OCI-LY3 (cell line): ENCODE results near the gene KLHL29.

Source experiments
- H2AFZ ChIP-seq: fragments of 200-600, 300-600 bp; shearing (Covaris generic); 2 replicates; pipeline ENCODE4 v1.6.0; 2014; ENCODE audit warnings: antibody characterized with exemption, low read depth, low read length
- H3K27ac ChIP-seq: fragments of 200-600, 300-600 bp; sonication (generic); 2 replicates; pipeline ENCODE4 v1.5.1; 2014; ENCODE audit warnings: mild to moderate bottlenecking, low read length, moderate library complexity, mixed read lengths
- H3K27me3 ChIP-seq: fragments of 200-600, 300-600 bp; sonication (generic); 2 replicates; pipeline ENCODE4 v1.6.1; 2014; ENCODE audit warnings: low read depth, low read length, mixed read lengths
- H3K36me3 ChIP-seq: fragments of 200-600, 300-600 bp; sonication (generic); replicated peaks from 2 replicates; pipeline ENCODE3; 2014; ENCODE audit warnings: low read depth, low read length, mixed read lengths
- H3K4me1 ChIP-seq: fragments of 300-600, 200-600 bp; sonication (generic); 2 replicates; pipeline ENCODE4 v1.6.1; 2014; ENCODE audit warnings: low read length, mixed read lengths
- H3K4me2 ChIP-seq: fragments of 200-600, 300-600 bp; sonication (generic); 2 replicates; pipeline ENCODE4 v1.6.1; 2014; ENCODE audit warnings: low read length, mixed read lengths
- H3K4me3 ChIP-seq: fragments of 300-600, 200-600 bp; sonication (generic); 2 replicates; pipeline ENCODE4 v1.5.1; 2014; ENCODE audit warnings: antibody characterized with exemption, mild to moderate bottlenecking, low read length, moderate library complexity
- H3K79me2 ChIP-seq: fragments of 300-600, 200-600 bp; shearing (Covaris generic); 2 replicates; pipeline ENCODE4 v1.6.1; 2014; ENCODE audit warnings: mild to moderate bottlenecking, low read length, mixed read lengths
- H3K9ac ChIP-seq: fragments of 300-600, 200-600 bp; shearing (Covaris generic); 2 replicates; pipeline ENCODE4 v1.6.0; 2014; ENCODE audit warnings: mild to moderate bottlenecking, low read length, moderate library complexity
- H3K9me3 ChIP-seq: fragments of 200-600, 300-600 bp; shearing (Covaris generic); 2 replicates; pipeline ENCODE4 v1.6.1; 2014; ENCODE audit warnings: low read length, mixed read lengths; ENCODE audit not compliant: insufficient read depth
- H4K20me1 ChIP-seq: fragments of 200-600, 300-600 bp; sonication (generic); 2 replicates; pipeline ENCODE4 v1.6.1; 2016; ENCODE audit warnings: low read length, mixed read lengths; ENCODE audit not compliant: insufficient read depth
- EZH2phosphoT487 ChIP-seq: fragments of 200-600 bp; shearing (Covaris generic); IDR thresholded peaks from 2 replicates; pipeline ENCODE4 v1.6.1; 2018; ENCODE audit warnings: antibody characterized with exemption, mixed run types, low read depth
- TF ChIP-seq, protein P1 (sequence below): fragments of 200-600, 300-600 bp; sonication (generic); IDR thresholded peaks from 2 replicates; pipeline ENCODE4 v1.5.1; 2014; ENCODE audit warnings: antibody characterized with exemption, low read length, low read depth

Gene KLHL29

DNA sequence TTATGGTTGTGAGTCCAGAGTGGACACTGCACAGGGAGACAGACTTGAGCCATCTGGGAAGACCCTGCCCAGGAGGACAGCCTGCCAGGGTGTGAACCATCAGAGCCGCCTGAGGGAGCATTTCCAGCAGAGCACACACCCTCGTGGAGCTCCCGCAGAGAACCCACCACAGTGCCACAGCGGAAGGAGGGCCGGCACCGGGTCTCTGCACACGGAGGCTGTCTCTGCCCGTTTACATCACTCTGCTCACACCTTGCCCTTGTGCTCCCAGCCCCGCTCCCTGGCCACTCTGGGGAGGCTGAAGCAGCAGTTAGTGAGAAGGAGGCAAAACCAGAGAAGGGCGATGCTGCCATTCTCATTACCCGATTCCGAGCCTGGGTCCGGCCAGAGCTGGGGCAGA lies 161.9 kb downstream of the KLHL29 start:
- no peak overlapping the region for H3K9ac ChIP-seq
- TF ChIP-seq, protein P1, sequence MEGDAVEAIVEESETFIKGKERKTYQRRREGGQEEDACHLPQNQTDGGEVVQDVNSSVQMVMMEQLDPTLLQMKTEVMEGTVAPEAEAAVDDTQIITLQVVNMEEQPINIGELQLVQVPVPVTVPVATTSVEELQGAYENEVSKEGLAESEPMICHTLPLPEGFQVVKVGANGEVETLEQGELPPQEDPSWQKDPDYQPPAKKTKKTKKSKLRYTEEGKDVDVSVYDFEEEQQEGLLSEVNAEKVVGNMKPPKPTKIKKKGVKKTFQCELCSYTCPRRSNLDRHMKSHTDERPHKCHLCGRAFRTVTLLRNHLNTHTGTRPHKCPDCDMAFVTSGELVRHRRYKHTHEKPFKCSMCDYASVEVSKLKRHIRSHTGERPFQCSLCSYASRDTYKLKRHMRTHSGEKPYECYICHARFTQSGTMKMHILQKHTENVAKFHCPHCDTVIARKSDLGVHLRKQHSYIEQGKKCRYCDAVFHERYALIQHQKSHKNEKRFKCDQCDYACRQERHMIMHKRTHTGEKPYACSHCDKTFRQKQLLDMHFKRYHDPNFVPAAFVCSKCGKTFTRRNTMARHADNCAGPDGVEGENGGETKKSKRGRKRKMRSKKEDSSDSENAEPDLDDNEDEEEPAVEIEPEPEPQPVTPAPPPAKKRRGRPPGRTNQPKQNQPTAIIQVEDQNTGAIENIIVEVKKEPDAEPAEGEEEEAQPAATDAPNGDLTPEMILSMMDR, result no peak
- no peak for TF ChIP-seq EZH2phosphoT487
- no peaks in the 10 kb centered on the region for H3K4me1 ChIP-seq
- H3K9me3 ChIP-seq, result no peaks in the 10 kb centered on the region
- H4K20me1 ChIP-seq, result no peaks in the 10 kb centered on the region
- H3K4me3 ChIP-seq, result no peak overlapping the region
- H3K27me3 ChIP-seq, result no peaks in the 10 kb centered on the region
- no peak overlapping the region for H3K27ac ChIP-seq
- H3K36me3 ChIP-seq, result no peaks in the 10 kb centered on the region
- H3K4me2 ChIP-seq, result no peak overlapping the region
- no peak overlapping the region for H2AFZ ChIP-seq
- no peaks in the 10 kb centered on the region for H3K79me2 ChIP-seq

DNA sequence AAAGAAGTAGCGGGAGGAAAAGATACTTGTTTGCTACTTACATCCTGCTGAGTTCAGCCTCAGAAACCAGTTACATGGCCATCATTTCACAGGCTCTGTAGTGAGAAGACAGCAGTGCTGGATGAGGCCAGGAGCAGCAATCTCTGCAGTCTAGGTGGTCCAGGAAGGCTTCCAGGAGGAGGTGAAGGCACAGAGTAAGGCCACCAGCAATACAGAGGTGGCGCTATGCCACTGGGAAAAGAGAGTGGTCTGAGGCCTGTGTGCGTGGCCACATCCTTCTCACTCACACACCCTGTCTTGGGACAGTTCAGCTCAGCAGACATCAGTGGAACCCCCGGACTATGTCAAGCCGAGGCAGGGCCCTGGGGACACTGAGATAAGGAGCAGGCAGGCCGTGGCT lies 162.7 kb downstream of the KLHL29 start:
- H3K79me2 ChIP-seq, result no peaks in the 10 kb centered on the region
- H3K27me3 ChIP-seq, result no peaks in the 10 kb centered on the region
- no peak overlapping the region for H3K4me3 ChIP-seq
- no peaks in the 10 kb centered on the region for H4K20me1 ChIP-seq
- TF ChIP-seq, protein P1, result no peak
- TF ChIP-seq EZH2phosphoT487, result no peak
- no peaks in the 10 kb centered on the region for H3K9me3 ChIP-seq
- H3K27ac ChIP-seq, result no peak overlapping the region
- no peak overlapping the region for H3K4me2 ChIP-seq
- H2AFZ ChIP-seq, result no peak overlapping the region
- H3K4me1 ChIP-seq, result no peaks in the 10 kb centered on the region
- no peak overlapping the region for H3K9ac ChIP-seq
- H3K36me3 ChIP-seq, result no peaks in the 10 kb centered on the region

DNA sequence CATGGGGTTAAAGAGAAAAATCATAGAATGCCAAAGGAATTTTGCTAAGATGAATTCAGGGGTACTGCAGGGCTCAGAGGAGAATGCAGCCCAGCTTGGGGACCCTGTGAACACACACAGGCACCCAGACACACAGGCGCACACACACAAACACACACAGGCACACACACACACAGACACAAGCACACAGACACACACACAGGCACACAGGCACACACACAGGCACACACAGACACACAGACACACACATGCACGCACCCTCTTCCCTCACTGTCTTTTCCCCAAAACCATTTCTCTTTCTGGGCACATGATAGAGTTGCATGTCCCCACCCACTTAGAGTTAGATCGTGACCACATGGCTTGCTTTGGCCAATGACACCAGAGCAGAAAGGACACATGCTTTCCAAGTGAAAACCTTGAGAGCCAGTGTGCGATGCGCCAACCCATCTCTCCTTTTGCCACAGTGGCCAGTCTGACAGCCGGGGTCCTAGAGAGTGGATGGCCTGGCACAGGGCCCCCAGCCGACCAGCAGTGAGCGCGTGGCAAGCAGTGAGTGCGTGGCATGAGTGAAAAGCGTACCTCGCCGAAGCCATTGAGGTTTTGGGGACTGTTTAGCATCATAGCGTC lies 163.3 kb downstream of the KLHL29 start:
- Histone ChIP-seq H3K27ac (no peak overlapping the region), H3K4me2 (no peak overlapping the region), H3K36me3 (no peaks in the 10 kb centered on the region), H3K4me1 (no peaks in the 10 kb centered on the region), H3K9me3 (no peaks in the 10 kb centered on the region), H3K27me3 (no peaks in the 10 kb centered on the region), H3K9ac (no peak overlapping the region), H2AFZ (no peak overlapping the region), H3K79me2 (no peaks in the 10 kb centered on the region), H4K20me1 (no peaks in the 10 kb centered on the region), H3K4me3 (no peak overlapping the region)
- TF ChIP-seq, protein P1, result no peak
- TF ChIP-seq EZH2phosphoT487, result no peak

DNA sequence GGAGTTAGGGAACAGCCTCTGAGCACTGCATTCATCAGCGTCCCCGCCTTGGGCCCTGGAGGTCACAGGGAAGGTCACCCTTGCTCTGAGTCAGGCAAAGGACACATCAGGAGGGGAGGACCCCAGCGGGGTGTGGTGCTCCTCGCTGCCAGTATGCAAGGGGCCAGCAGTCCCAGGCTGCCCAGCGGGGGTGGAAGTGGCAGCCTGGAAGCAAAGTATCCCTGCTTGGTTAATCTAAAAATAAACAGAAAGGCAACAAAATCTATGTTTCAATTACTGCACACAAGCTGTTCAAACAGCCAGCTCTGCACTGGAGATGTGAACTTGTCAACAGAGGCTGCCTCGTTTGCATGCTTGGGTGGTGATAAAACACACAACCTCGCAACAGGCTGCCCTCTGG lies 164.1 kb downstream of the KLHL29 start:
- no peaks in the 10 kb centered on the region for H3K9me3 ChIP-seq
- H2AFZ ChIP-seq, result no peak overlapping the region
- no peaks in the 10 kb centered on the region for H3K27me3 ChIP-seq
- no peak overlapping the region for H3K4me3 ChIP-seq
- no peaks in the 10 kb centered on the region for H3K36me3 ChIP-seq
- no peak overlapping the region for H3K9ac ChIP-seq
- H4K20me1 ChIP-seq, result no peaks in the 10 kb centered on the region
- no peaks in the 10 kb centered on the region for H3K79me2 ChIP-seq
- no peak overlapping the region for H3K27ac ChIP-seq
- H3K4me2 ChIP-seq, result no peak overlapping the region
- no peaks in the 10 kb centered on the region for H3K4me1 ChIP-seq
- TF ChIP-seq EZH2phosphoT487, result no peak
- TF ChIP-seq, protein P1, result no peak
